ENCODE results near the gene CPZ.

CPZ gene

DNA sequence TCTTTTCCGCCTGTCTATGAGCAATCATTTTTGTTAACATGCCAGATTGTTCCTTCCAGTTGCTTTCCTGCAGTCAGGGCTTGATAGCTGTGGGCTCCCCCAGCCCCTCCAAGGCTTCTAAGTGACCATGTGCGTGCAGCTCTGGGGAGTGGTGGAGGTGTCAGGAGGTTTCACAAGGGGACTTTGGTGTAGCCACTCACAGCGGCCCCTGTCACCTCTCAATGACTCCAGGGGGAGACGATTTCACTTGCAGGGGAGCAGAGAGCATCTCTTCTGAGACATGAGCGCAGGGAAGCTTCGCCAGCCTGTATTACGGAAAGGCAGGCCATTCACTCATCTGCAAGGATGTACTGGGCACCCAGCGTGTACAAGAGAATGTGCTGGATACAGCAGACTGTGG, 15.5 kb upstream of the CPZ start:
- H2BK12ac ChIP-seq (ENCODE audit: low read length): no peak overlapping the region
- no peak overlapping the region for H3K4me3 ChIP-seq (ENCODE audit: low read depth, low read length)
- no CpG with 5 or more reads among the region's 8 CpGs for WGBS (ENCODE audit: extremely low coverage, insufficient coverage, insufficient read length)
- H3K14ac ChIP-seq (ENCODE audit: low read length): no peak overlapping the region
- no peak overlapping the region for H4K91ac ChIP-seq (ENCODE audit: low read depth, low read length)
- no peak overlapping the region for H3K18ac ChIP-seq (ENCODE audit: low read length)
- H3K4me2 ChIP-seq (ENCODE audit: low read length): no peak overlapping the region
- peaks cover 1% of the 10 kb centered on the region for H3K9me3 ChIP-seq (ENCODE audit: insufficient read depth, low read depth, low read length)
- peaks cover 0 to 3% of the 10 kb centered on the region in 2 experiments for H3K36me3 ChIP-seq (ENCODE audit: control insufficient read depth in 1 of 2, insufficient read depth in 2 of 2, low read length in 2 of 2)
- H3K9ac ChIP-seq (ENCODE audit: low read length): no peak overlapping the region
- no peak overlapping the region for H3K23ac ChIP-seq (ENCODE audit: low read length)
- peaks cover 22% of the 10 kb centered on the region for H3K79me1 ChIP-seq (ENCODE audit: low read length)
- no peak overlapping the region for H3K27ac ChIP-seq (ENCODE audit: low read depth, low read length)
- no peak overlapping the region for H3K4ac ChIP-seq (ENCODE audit: low read depth, low read length)
- no peak overlapping the region for H4K12ac ChIP-seq (ENCODE audit: low read depth, low read length)
- no peak overlapping the region for H2BK5ac ChIP-seq (ENCODE audit: low read depth, low read length, poor library complexity)
- no peak overlapping the region for H2AK5ac ChIP-seq (ENCODE audit: low read length)
- H4K8ac ChIP-seq (ENCODE audit: low read depth, low read length): no peak overlapping the region
- H3K79me2 ChIP-seq (ENCODE audit: control insufficient read depth, insufficient read depth, low read length, poor library complexity): peaks cover 2% of the 10 kb centered on the region
- no peak for DNase-seq
- H2BK120ac ChIP-seq (ENCODE audit: insufficient read depth, low read length, poor library complexity): no peak overlapping the region
- no peaks in the 10 kb centered on the region for H3K27me3 ChIP-seq (ENCODE audit: insufficient read depth, low read length)
- no peak overlapping the region for H2AFZ ChIP-seq (ENCODE audit: insufficient read depth, low read length, poor library complexity)
- peaks cover 18 to 35% of the 10 kb centered on the region in 2 experiments for H3K4me1 ChIP-seq (ENCODE audit: control insufficient read depth in 1 of 2, insufficient read depth in 2 of 2, low read length in 2 of 2)

DNA sequence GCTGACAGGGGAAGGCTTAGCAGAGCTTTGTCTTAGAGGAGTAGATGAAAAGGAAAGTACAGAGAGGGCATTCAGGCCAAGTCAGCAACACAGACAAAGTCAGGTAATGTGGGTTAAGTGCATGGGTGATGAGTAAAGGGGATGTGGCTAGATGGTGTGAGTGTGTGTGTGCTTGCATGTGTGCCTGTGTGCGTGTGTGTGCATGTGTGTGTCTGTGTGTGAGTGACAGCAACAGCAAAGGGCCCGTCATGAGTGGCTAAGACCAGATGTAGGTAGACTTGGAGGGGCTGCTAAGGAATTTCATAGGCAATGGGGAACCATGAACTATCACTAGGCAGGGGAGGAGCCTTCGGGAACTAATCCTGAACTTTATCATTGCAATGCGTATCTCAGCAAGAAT, 14.6 kb upstream of the CPZ start:
- H2AFZ ChIP-seq (ENCODE audit: insufficient read depth, low read length, poor library complexity): no peak overlapping the region
- H3K79me2 ChIP-seq (ENCODE audit: control insufficient read depth, insufficient read depth, low read length, poor library complexity): peaks cover 2% of the 10 kb centered on the region
- H4K91ac ChIP-seq (ENCODE audit: low read depth, low read length): no peak overlapping the region
- H3K23ac ChIP-seq (ENCODE audit: low read length): no peak overlapping the region
- H3K14ac ChIP-seq (ENCODE audit: low read length): no peak overlapping the region
- peaks cover 1% of the 10 kb centered on the region for H3K9me3 ChIP-seq (ENCODE audit: insufficient read depth, low read depth, low read length)
- H3K4ac ChIP-seq (ENCODE audit: low read depth, low read length): no peak overlapping the region
- H4K8ac ChIP-seq (ENCODE audit: low read depth, low read length): no peak overlapping the region
- no peak overlapping the region for H2BK5ac ChIP-seq (ENCODE audit: low read depth, low read length, poor library complexity)
- peaks cover 10 to 32% of the 10 kb centered on the region in 2 experiments for H3K4me1 ChIP-seq (ENCODE audit: control insufficient read depth in 1 of 2, insufficient read depth in 2 of 2, low read length in 2 of 2)
- no peak overlapping the region for H2BK120ac ChIP-seq (ENCODE audit: insufficient read depth, low read length, poor library complexity)
- peaks cover 20% of the 10 kb centered on the region for H3K79me1 ChIP-seq (ENCODE audit: low read length)
- H2BK12ac ChIP-seq (ENCODE audit: low read length): no peak overlapping the region
- no peak overlapping the region for H4K12ac ChIP-seq (ENCODE audit: low read depth, low read length)
- no peak overlapping the region for H3K9ac ChIP-seq (ENCODE audit: low read length)
- no peak overlapping the region for H3K4me3 ChIP-seq (ENCODE audit: low read depth, low read length)
- DNase-seq: no peak
- no CpG with 5 or more reads among the region's 4 CpGs for WGBS (ENCODE audit: extremely low coverage, insufficient coverage, insufficient read length)
- H2AK5ac ChIP-seq (ENCODE audit: low read length): no peak overlapping the region
- H3K36me3 ChIP-seq (ENCODE audit: control insufficient read depth in 1 of 2, insufficient read depth in 2 of 2, low read length in 2 of 2): peaks cover 0 to 5% of the 10 kb centered on the region in 2 experiments
- no peak overlapping the region for H3K4me2 ChIP-seq (ENCODE audit: low read length)
- no peak overlapping the region for H3K27ac ChIP-seq (ENCODE audit: low read depth, low read length)
- H3K27me3 ChIP-seq (ENCODE audit: insufficient read depth, low read length): no peaks in the 10 kb centered on the region
- H3K18ac ChIP-seq (ENCODE audit: low read length): no peak overlapping the region

DNA sequence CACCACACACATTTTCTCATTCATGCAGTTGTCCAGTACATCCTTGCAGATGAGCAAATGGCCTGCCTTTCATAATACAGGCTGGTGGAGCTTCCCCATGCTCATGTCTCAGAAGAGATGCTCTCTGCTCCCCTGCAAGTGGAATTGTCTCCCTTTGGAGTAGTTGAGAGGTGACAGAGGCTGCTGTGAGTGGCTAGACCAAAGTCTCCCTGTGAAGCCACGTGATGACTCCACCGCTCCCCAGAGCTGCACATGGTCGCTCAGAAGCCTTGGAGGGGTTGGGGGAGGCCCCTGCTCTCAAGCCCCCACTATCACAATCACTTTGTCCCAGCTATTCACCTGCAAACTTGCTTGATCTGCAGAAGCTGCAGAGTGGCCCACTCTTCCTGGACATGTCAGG, 13.8 kb upstream of the CPZ start:
- no peak overlapping the region for H3K4ac ChIP-seq (ENCODE audit: low read depth, low read length)
- H3K14ac ChIP-seq (ENCODE audit: low read length): no peak overlapping the region
- no peak overlapping the region for H3K18ac ChIP-seq (ENCODE audit: low read length)
- no peak overlapping the region for H2BK120ac ChIP-seq (ENCODE audit: insufficient read depth, low read length, poor library complexity)
- no peaks in the 10 kb centered on the region for H3K79me2 ChIP-seq (ENCODE audit: control insufficient read depth, insufficient read depth, low read length, poor library complexity)
- no peak overlapping the region for H2BK12ac ChIP-seq (ENCODE audit: low read length)
- H4K8ac ChIP-seq (ENCODE audit: low read depth, low read length): no peak overlapping the region
- no peak overlapping the region for H3K4me2 ChIP-seq (ENCODE audit: low read length)
- no peak overlapping the region for H2AK5ac ChIP-seq (ENCODE audit: low read length)
- no peak overlapping the region for H3K9ac ChIP-seq (ENCODE audit: low read length)
- no CpG with 5 or more reads among the region's 3 CpGs for WGBS (ENCODE audit: extremely low coverage, insufficient coverage, insufficient read length)
- no peak overlapping the region for H4K91ac ChIP-seq (ENCODE audit: low read depth, low read length)
- no peak overlapping the region for H3K27ac ChIP-seq (ENCODE audit: low read depth, low read length)
- H3K79me1 ChIP-seq (ENCODE audit: low read length): peaks cover 14% of the 10 kb centered on the region
- H3K9me3 ChIP-seq (ENCODE audit: insufficient read depth, low read depth, low read length): peaks cover 1% of the 10 kb centered on the region
- no peak overlapping the region for H2BK5ac ChIP-seq (ENCODE audit: low read depth, low read length, poor library complexity)
- no peak overlapping the region for H3K4me3 ChIP-seq (ENCODE audit: low read depth, low read length)
- H4K12ac ChIP-seq (ENCODE audit: low read depth, low read length): no peak overlapping the region
- H2AFZ ChIP-seq (ENCODE audit: insufficient read depth, low read length, poor library complexity): no peak overlapping the region
- peaks cover 7 to 26% of the 10 kb centered on the region in 2 experiments for H3K4me1 ChIP-seq (ENCODE audit: control insufficient read depth in 1 of 2, insufficient read depth in 2 of 2, low read length in 2 of 2)
- H3K36me3 ChIP-seq (ENCODE audit: control insufficient read depth in 1 of 2, insufficient read depth in 2 of 2, low read length in 2 of 2): peaks cover 0 to 3% of the 10 kb centered on the region in 2 experiments
- H3K23ac ChIP-seq (ENCODE audit: low read length): no peak overlapping the region
- DNase-seq: no peak
- H3K27me3 ChIP-seq (ENCODE audit: insufficient read depth, low read length): no peaks in the 10 kb centered on the region

DNA sequence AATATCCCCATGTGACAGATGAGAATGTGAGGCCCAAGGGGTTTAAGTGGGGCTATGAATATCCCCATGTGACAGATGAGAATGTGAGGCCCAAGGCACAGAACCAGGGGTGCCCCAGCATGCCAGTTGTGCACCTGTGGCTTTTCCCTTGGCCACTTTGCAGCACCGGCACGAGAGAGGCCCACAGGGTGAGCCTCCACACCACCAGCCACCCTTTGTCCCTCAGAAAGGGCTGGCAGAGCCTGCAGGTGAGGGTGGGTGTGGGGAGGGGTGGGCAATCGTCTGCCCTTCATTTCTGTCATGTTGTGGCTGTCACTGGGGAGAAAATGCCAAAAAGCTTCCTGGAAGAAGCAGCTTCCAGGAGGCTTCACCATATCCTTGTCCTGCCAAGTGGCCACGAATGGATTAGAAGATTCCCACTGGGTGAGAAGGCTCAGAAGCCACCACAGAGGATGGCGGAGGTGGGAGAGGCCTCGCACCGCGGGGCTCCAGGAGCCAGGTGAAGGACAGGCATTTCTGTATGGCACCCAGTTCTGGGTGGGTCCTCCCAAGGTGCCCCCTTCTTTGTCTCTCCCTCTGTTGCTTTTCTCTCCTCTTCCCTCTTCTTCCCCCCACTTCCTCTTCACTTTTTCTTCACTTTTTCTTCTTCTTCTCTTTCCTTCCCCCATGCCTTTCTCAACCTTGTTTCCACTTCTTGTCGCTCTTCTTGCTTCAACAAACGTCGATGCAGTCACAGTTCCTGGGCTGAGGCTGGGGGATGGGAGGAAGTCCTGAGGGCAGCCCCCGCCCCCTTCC, 12.8 kb upstream of the CPZ start:
- Histone ChIP-seq H4K91ac (ENCODE audit: low read depth, low read length) (peak overlapping the region; percentile 39), H2BK120ac (ENCODE audit: insufficient read depth, low read length, poor library complexity) (peak overlapping the region; percentile 21), H3K9ac (ENCODE audit: low read length) (no peak overlapping the region), H3K79me1 (ENCODE audit: low read length) (peaks cover 8% of the 10 kb centered on the region), H3K27me3 (ENCODE audit: insufficient read depth, low read length) (no peaks in the 10 kb centered on the region), H3K4me3 (ENCODE audit: low read depth, low read length) (no peak overlapping the region), H3K14ac (ENCODE audit: low read length) (peak overlapping the region; percentile 3), H3K27ac (ENCODE audit: low read depth, low read length) (peak overlapping the region; percentile 17), H3K79me2 (ENCODE audit: control insufficient read depth, insufficient read depth, low read length, poor library complexity) (no peaks in the 10 kb centered on the region), H3K4me1 (ENCODE audit: control insufficient read depth in 1 of 2, insufficient read depth in 2 of 2, low read length in 2 of 2) (peaks cover 7 to 26% of the 10 kb centered on the region in 2 experiments), H4K12ac (ENCODE audit: low read depth, low read length) (no peak overlapping the region), H2AK5ac (ENCODE audit: low read length) (peak overlapping the region; percentile 17), H3K23ac (ENCODE audit: low read length) (no peak overlapping the region), H2BK12ac (ENCODE audit: low read length) (peak overlapping the region; percentile 2), H3K9me3 (ENCODE audit: insufficient read depth, low read depth, low read length) (peaks cover 1% of the 10 kb centered on the region), H2BK5ac (ENCODE audit: low read depth, low read length, poor library complexity) (no peak overlapping the region), H3K4ac (ENCODE audit: low read depth, low read length) (no peak overlapping the region), H3K36me3 (ENCODE audit: control insufficient read depth in 1 of 2, insufficient read depth in 2 of 2, low read length in 2 of 2) (peaks cover 0 to 3% of the 10 kb centered on the region in 2 experiments), H4K8ac (ENCODE audit: low read depth, low read length) (no peak overlapping the region), H2AFZ (ENCODE audit: insufficient read depth, low read length, poor library complexity) (no peak overlapping the region), H3K18ac (ENCODE audit: low read length) (no peak overlapping the region), H3K4me2 (ENCODE audit: low read length) (peak overlapping the region; percentile 60)
- no CpG with 5 or more reads among the region's 12 CpGs for WGBS (ENCODE audit: extremely low coverage, insufficient coverage, insufficient read length)
- DNase-seq: no peak

Data from trophoblast cell (in vitro differentiated cells and primary cell).